Colon (tissue), 2 donors: Measurements from ENCODE around the gene AK1.
"Not testable (repeated sequence)": the region's sequence is repeated elsewhere in the genome, so short reads cannot be mapped to it uniquely, and the experiment has no call there.

Source experiments
- FAIRE-seq: peaks from 2 replicates; lab custom pipeline; 2012; peaks lifted over from hg19 to GRCh38; lab: Jason Lieb, UNC
- donor health status: control.
- donor health status: control.

Gene AK1

DNA sequence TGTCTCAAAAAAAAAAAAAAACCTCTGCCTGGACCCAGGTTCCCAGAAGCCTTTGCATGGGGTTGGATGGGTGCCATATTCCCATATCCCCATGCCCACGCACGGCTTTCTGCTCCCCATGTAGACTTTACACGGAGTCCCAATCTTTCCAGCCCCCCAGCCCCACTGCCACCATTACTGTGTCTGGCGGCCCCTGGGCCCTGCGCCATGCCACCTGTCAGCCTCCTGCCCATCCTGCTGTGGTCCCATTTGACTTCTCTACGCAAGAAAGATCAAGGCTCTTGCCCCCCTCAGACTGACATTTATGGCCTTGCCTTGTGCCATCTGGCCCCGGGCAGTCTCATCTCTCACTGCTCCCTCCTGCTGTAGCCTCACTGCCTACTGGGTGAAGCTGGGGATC lies 6.5 kb upstream of the AK1 start:
- FAIRE-seq = no peak

- not testable (repeated sequence) for FAIRE-seq
Measured at GRCh38 chr9:127881715-127882114, 4.2 kb upstream of the AK1 start.

GRCh38 chr9:127880143-127880542 lies 2.7 kb upstream of the AK1 start:
- no peak for FAIRE-seq

GRCh38 chr9:127878652-127879390 lies 1.3 kb upstream of the AK1 start:
- FAIRE-seq = no peak

DNA sequence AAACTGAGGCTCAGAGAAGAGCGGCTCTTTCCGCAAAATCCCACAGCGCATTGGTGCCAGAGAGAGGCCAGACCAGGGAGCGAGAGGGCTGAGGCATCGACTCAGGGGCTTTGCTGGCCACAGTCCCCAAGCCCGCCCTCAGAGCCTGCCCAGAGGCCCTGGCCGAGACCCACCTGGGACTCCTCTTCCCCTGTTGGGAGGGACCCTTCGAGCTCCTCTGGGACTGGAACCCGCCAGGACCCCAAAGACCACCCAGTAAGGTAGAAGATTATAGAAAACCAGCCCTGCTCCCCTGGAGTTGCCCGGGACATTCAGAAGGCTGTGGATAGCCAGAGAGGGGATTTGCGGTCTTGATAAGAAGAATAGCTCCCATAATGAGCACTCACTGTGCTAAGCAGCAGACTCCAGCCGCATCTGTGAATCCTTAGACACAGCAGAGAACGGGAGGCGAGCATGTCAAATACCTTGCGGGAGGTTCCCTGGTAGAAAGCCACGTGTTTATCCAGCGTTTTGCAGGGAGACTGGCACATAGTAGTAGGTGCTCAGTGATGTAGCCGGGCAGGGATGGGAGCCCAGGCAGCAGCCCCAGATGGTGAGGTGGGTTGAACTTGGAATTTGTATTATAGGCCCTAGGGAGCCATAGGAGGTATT lies 651 bp upstream of the AK1 start:
- no peak for FAIRE-seq

- FAIRE-seq = no peak
Measured at GRCh38 chr9:127876764-127877562, 512 bp downstream of the AK1 start.

DNA sequence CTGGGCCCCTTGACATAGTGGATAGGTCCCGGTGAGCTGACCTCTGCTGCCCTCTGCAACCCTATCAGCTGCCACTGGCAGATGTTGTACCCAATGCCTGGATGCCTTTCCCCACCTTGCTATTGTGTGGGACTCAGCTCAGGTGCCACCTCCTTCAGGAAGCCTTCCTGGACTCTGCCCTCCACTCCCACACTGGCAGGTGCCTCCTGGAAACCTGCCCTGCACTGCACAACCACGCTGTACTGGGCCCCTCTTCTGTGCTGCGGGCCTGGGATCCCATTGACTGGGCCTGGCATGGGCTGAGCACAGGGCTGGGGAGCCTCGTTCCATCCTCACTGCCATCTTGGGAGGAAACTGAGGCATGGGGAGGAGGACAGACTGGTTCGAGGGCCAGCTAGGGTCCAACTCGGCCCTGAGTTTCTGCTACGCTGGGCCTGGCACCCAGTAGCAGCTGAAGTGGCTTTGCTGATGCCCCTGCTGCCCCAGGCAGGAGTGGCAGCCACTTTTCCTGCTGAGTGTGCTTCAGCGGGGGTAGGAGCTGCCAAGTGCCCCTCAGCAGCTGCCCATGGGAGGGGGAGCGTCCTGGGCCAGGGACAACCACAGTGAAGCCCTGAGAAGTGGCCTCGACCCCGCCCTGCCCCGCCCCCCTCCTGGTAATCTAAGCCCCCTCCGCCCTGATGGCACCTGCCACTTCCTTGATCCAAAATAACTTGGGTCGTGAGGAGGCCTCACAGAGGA lies 1.3 kb downstream of the AK1 start:
- FAIRE-seq = no peak

DNA sequence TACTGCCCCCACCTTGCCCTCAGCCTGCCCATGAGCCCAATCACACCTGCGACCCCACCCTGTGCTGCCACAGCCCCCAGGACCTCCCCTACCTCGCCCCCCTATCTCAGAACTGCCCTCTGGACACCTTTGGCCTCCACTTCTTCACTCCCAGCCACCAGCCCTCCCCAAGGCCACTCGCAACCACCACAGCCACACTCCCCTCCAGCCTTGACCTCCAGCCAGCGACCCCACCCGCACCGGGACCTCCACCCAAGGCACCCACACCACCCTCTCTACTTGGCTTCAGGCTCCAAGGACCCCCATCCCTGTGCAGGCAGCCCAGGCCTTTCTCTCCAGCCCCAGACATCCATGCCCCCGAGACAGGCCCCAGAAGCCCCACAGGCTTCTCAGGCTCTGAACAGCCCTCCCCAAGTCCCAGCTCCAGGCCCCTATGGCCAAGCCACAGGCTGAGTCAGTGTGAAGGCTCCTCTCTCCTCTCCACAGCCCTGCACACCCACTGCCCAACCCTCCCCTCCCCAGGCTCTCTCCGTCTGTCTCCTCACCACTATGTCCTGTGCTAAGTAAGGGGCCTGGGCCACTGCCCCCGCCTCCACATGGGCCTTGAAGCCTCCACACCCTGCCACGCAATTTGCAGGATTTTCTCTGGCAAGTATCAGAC lies 2.0 kb downstream of the AK1 start:
- FAIRE-seq = no peak

DNA sequence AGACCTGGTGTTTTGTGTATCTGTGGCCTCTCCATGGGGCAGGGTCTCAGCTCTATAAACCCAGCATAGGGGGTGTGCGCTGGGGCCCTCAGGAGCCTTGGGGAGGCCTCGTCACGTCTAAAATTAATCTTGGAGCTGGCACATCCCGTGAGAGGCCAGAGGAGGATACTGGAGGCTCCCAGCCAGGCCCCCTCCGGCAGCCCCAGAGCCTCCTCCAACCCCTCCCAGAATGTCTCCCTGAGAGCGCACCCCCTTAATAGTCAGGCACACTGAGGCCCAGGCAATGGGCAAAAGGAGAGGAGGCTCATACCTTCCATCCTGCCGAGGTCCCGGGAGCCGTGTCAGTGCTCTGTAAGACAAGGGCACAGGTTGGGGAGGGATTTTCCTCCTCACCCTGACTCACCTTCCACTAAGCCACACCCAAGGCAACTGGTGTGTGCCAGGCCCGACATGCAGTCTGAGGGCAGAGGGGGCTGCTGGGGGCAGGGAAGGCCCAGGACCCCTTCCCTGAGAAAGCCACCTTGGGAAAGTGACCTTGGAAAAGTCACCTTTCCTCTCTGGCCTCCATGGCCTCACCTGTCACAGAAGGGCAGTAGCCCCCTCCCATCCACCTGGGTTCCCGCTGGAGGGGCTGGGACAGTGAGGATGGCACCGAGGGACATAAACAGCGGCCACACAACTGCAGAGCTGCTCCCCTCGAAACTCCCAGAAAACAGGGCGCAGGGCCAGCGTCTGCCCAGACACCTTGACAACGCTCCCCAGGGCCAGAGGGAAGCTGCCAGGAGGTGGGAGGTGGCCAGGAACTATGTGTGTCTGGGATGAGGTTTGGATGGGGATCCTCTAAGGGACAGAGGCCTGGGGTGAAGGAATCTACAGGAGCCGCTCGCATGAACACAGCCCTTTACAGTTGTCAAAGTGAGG lies 2.9 kb downstream of the AK1 start:
- no peak for FAIRE-seq

DNA sequence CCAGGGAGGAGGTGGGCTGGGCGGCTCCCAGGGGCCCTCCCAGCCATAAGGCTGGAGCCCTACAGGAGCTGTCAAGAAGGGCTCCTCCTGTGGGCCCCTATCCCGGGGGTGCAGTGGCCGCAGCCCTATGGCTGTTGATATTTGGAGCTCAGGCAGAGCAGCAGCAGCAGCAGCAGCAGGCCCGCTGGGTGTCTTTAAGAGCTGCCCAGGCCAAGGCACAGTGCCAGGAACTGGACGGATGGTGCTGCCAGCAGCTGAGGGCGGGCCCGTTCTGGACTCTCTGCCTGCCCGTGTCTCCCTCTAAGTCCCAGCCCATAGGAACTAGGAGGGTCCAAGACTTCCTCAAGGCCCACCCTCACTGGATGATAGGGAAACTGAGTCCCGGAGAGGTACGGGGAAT lies 3.6 kb downstream of the AK1 start:
- no peak for FAIRE-seq

- no peak for FAIRE-seq
Measured at GRCh38 chr9:127873223-127873691, 4.2 kb downstream of the AK1 start.

GRCh38 chr9:127872369-127873222 lies 4.9 kb downstream of the AK1 start:
- no peak for FAIRE-seq

DNA sequence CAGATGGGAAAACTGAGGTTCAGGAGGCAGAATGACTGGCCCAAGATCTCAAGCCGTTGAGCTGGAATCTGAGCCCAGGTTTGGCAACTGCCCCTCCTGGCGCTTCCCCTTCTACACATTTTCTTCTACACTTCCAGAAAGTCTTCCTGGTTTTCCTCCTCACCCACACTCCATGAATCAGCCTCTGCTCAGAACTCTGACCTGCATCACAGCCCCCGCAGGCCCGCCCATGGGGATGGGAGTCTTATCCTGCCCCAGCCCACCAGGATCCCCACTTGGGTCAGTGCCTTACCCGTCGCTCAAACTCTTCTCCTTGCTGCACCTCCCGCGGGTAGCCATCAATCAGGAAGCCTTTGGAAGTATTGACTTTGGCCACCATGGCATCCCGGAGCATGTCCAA lies 5.9 kb downstream of the AK1 start:
- FAIRE-seq = no peak

GRCh38 chr9:127870887-127871286 lies 6.6 kb downstream of the AK1 start:
- FAIRE-seq = no peak

DNA sequence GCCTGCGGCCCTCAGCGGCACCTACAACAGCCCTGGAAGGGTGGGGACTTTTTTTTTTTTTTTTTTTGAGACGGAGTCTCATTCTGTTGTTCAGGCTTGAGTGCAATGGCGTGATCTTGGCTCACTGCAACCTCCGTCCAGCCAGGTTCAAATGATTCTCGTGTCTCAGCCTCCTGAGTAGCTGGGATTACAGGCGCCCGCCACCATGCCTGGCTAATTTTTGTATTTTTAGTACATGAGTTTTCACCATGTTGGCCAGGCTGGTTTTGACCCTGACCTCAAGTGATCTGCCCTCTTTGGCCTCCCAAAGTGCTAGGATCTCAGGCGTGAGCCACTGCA lies 7.4 kb downstream of the AK1 start:
- FAIRE-seq = not testable (repeated sequence)

GRCh38 chr9:127869310-127870152 lies 7.9 kb downstream of the AK1 start:
- no peak for FAIRE-seq

- FAIRE-seq = no peak
Measured at GRCh38 chr9:127868278-127868902, 9.1 kb downstream of the AK1 start.
